HepG2 (cell line): Measurements from ENCODE around the gene THPO. TPM values are rescaled to one million over a fixed set of nuclear protein-coding genes. Genes with fewer than 3 reads are reported as not detected.

Source experiments
- ATAC-seq: fragments of 200-7000 bp; cut with Tn5 transposase; 3 replicates; pipeline ENCODE4 v1.9.1; 2020; ENCODE audit warnings: mild to moderate bottlenecking, moderate library complexity
- BruUV-seq: library from RNA; stranded (reverse); fragments of 400-500 nt; replicated peaks from 2 replicates; lab custom pipeline; 2021; lab: Mats Ljungman, UMichigan
- CTCF ChIA-PET: fragments of 300-600 bp; formaldehyde crosslinking; extraction: SDS; loops from one replicate; lab custom pipeline; 2021; ENCODE audit warnings: low total read pairs, inconsistent platforms, low intra/inter-chr PET ratio; lab: Yijun Ruan, JAX
- POLR2A ChIA-PET: fragments of 350-600 bp; sonication (Branson Sonifier 250); formaldehyde crosslinking; loops from one replicate; lab custom pipeline; 2020; ENCODE audit warnings: antibody characterized with exemption, inconsistent platforms; lab: Yijun Ruan, JAX
- DNase-seq: peaks from one replicate; pipeline ENCODE4 v3.0.0-alpha.2; 2015; ENCODE audit warnings: low spot score
- FAIRE-seq: peaks from 3 replicates; lab custom pipeline; 2011; peaks lifted over from hg19 to GRCh38; lab: Jason Lieb, UNC
- H2AFZ ChIP-seq: one replicate; pipeline ENCODE4 v1.6.1; 2011; ENCODE audit warnings: low read length, inconsistent platforms
- H3K27ac ChIP-seq: fragments of 300-600 bp; 3 replicates; pipeline ENCODE4 v1.8.0; 2011; ENCODE audit warnings: mixed run types, mild to moderate bottlenecking, mixed read lengths, low read length, inconsistent platforms; ENCODE audit not compliant: insufficient read depth; ENCODE audit errors: extremely low read length
- H3K27me3 ChIP-seq, 2 experiments: fragments of 200-600 bp in 1 of 2; 2 replicates in 1 of 2; 3 replicates in 1 of 2; pipeline versions ENCODE4 v1.6.0 to v1.8.0; 2011; ENCODE audit warnings: low read length in 2 of 2, mild to moderate bottlenecking in 2 of 2, moderate library complexity in 2 of 2, inconsistent platforms in 1 of 2; ENCODE audit not compliant: insufficient read depth in 2 of 2, control insufficient read depth in 1 of 2
- H3K36me3 ChIP-seq, 2 experiments: fragments of 200-600 bp in 1 of 2; replicated peaks in 1 of 2; 2 replicates in 1 of 2; 3 replicates in 1 of 2; pipeline versions ENCODE4 v1.5.1 to v1.8.0; 2011; ENCODE audit warnings: low read length in 2 of 2, inconsistent platforms in 1 of 2; ENCODE audit not compliant: insufficient read depth in 2 of 2, control insufficient read depth in 1 of 2
- H3K4me1 ChIP-seq: 2 replicates; pipeline ENCODE4 v1.5.1; 2012; ENCODE audit warnings: low read length, inconsistent platforms; ENCODE audit not compliant: insufficient read depth
- H3K4me2 ChIP-seq: 2 replicates; pipeline ENCODE4 v1.6.0; 2011; ENCODE audit warnings: low read depth, low read length, inconsistent platforms
- H3K4me3 ChIP-seq, 3 experiments: fragments of 200-600 bp in 1 of 3; sonication (generic), shearing (Covaris generic) in 1 of 3; replicated peaks in 1 of 3; 2 replicates each; pipeline ENCODE4 v1.5.1; 2011 to 2016; ENCODE audit warnings: low read length in 3 of 3, inconsistent platforms in 2 of 3, low read depth in 2 of 3, mild to moderate bottlenecking in 2 of 3, control low read depth in 1 of 3, mixed read lengths in 1 of 3; ENCODE audit not compliant: insufficient read depth in 1 of 3
- H3K79me2 ChIP-seq: one replicate; pipeline ENCODE4 v1.6.1; 2011; ENCODE audit warnings: low read length, inconsistent platforms; ENCODE audit not compliant: insufficient read depth
- H3K9ac ChIP-seq: 2 replicates; pipeline ENCODE4 v1.6.0; 2011; ENCODE audit warnings: mild to moderate bottlenecking, low read depth, low read length, inconsistent platforms; ENCODE audit not compliant: insufficient read depth
- H3K9me3 ChIP-seq: 2 replicates; pipeline ENCODE4 v1.5.1; 2012; ENCODE audit warnings: mild to moderate bottlenecking, low read length
- H4K20me1 ChIP-seq: 2 replicates; pipeline ENCODE4 v1.6.0; 2011; ENCODE audit warnings: inconsistent platforms, mild to moderate bottlenecking, low read length, moderate library complexity; ENCODE audit not compliant: insufficient read depth
- HINFP ChIP-seq: sonication (generic); formaldehyde crosslinking; IDR thresholded peaks from 2 replicates; pipeline ENCODE4 v1.4.0; 2020; ENCODE audit warnings: low read depth, mild to moderate bottlenecking, missing genetic modification reagents
- POGK ChIP-seq: sonication (generic); formaldehyde crosslinking; conservative IDR thresholded peaks from 2 replicates; pipeline ENCODE4 v1.8.0; 2022; ENCODE audit warnings: mild to moderate bottlenecking, moderate library complexity, missing genetic modification reagents
- ZEB1 ChIP-seq: IDR thresholded peaks from 2 replicates; pipeline ENCODE4 v1.6.1; 2012; ENCODE audit warnings: mild to moderate bottlenecking, low read depth, inconsistent platforms; ENCODE audit not compliant: insufficient replicate concordance
- ZNF597 ChIP-seq: sonication (generic); formaldehyde crosslinking; IDR thresholded peaks from 2 replicates; pipeline ENCODE4 v1.5.0; 2020; ENCODE audit warnings: missing genetic modification reagents
- WGBS: methylation state at CpG from one replicate; pipeline ENCODE4 v1.1.6; 2017; ENCODE audit warnings: low lambda C conversion rate; 5-methylcytosine and 5-hydroxymethylcytosine counted together
- in situ Hi-C: cut with HindIII; loops from 2 replicates; pipeline ENCODE4 v1.10.0; 2017; ENCODE audit warnings: low pct_unique_long_range_greater_than_20kb; ENCODE audit not compliant: extremely low pct_ligation_motif_present
- intact Hi-C: fragments of 100-400 bp; cut with micrococcal nuclease; formaldehyde crosslinking; loops from one replicate; pipeline ENCODE4 v1.10.0; 2022; ENCODE audit not compliant: unreplicated experiment
- polyA plus RNA-seq, 8 experiments: library from polyadenylated mRNA; depleted of rRNA in 3 of 8; stranded (reverse) in 7 of 8; unstranded in 1 of 8; fragments of >200 nt; fragmentation: Illumina TruSeq in 4 of 8; extraction: Trizol in 4 of 8; gene quantifications; 2 replicates each; pipeline versions ENCODE4 v1.2.1 to v1.2.3, GENCODE V29; 2011 to 2016; ENCODE audit warnings: low read depth in 4 of 8, missing spikeins in 1 of 8, mixed read lengths in 1 of 8; ENCODE audit not compliant: insufficient read depth in 1 of 8
- total RNA-seq, 5 experiments: library from RNA; depleted of rRNA; stranded (reverse); fragments of >200 nt; fragmentation: Illumina TruSeq; extraction: Trizol; gene quantifications; 2 replicates each; pipeline ENCODE4 v1.2.3, GENCODE V29; 2016; ENCODE audit warnings: low read depth in 1 of 5

The THPO gene
- total and polyA plus RNA-seq, 2 of the 13 experiments (the other 11 are each of a cell fraction or from before 2014, with no cell fraction given): 2.8 to 4.8 TPM

- CTCF ChIA-PET: no interaction called here
- BruUV-seq: no TSS peak
- FAIRE-seq: no peak
- no peak for ATAC-seq
- peaks cover 6% of the 10 kb centered on the region; the same call in 1 of the 2 replicates for H4K20me1 ChIP-seq
- POLR2A ChIA-PET: interaction anchor here (0.6 kb wide), 1 partner anchor 10 kb away, joined by 3 read pairs; no protein-coding TSS in a partner anchor
- no peak for TF ChIP-seq HINFP (CRISPR knock-in tag)
- TF ChIP-seq ZEB1: no peak
- TF ChIP-seq POGK (CRISPR knock-in tag): no peak
- no peak for TF ChIP-seq ZNF597 (CRISPR knock-in tag)
- TF ChIP-seq, all 625 proteins: peak for 0
- Histone ChIP-seq H3K4me3 (no peak overlapping the region), H3K4me1 (peaks cover 36% of the 10 kb centered on the region), H3K27me3 (no peaks in the 10 kb centered on the region; a peak in 1 of 5 replicates), H3K9me3 (no peaks in the 10 kb centered on the region), H3K4me2 (no peak overlapping the region), H3K36me3 (peaks cover 11 to 37% of the 10 kb centered on the region in 2 experiments), H2AFZ (no peak overlapping the region), H3K79me2 (peaks cover 25% of the 10 kb centered on the region), H3K9ac (no peak overlapping the region), H3K27ac (no peak overlapping the region)
- WGBS: 96% methylated on average over 12 of the region's 12 CpGs
- in situ Hi-C loops (loop anchor here (10.0 kb wide), 2 partner anchors 89 to 139 kb away; no protein-coding TSS in a partner anchor), intact Hi-C loops (no loop called here)
- DNase-seq: no peak
Measured at GRCh38 chr3:184375747-184376461, 2.1 kb downstream of the THPO start.
